CD8-positive, alpha-beta memory T cell (primary cell): ENCODE measurements around the gene RFX7. TPM values are rescaled to one million over a fixed set of nuclear protein-coding genes. Genes with fewer than 3 reads are reported as not detected.
"Not testable (repeated sequence)": the region's sequence is repeated elsewhere in the genome, so short reads cannot be mapped to it uniquely, and the experiment has no call there.

Source experiments
- CTCF ChIA-PET: fragments of 350-600 bp; sonication (Branson Sonifier 250); formaldehyde crosslinking; loops from one replicate; lab custom pipeline; 2021; ENCODE audit warnings: antibody characterized with exemption; lab: Charles Lee
- POLR2A ChIA-PET: fragments of 350-600 bp; sonication (Branson Sonifier 250); formaldehyde crosslinking; loops from one replicate; lab custom pipeline; 2021; ENCODE audit warnings: antibody characterized with exemption; lab: Charles Lee
- DNase-seq, 5 donors: peaks; one replicate each; pipeline versions ENCODE4 v3.0.0 to v3.0.0-alpha.2; 2020 to 2022; ENCODE audit warnings: mixed read lengths in 1 of 5
- H3K27ac ChIP-seq: one replicate; pipeline ENCODE4 v1.7.0; 2013; ENCODE audit warnings: low read depth, mild to moderate bottlenecking, low read length, moderate library complexity
- H3K27me3 ChIP-seq: 2 replicates; pipeline ENCODE4 v1.7.0; 2013; ENCODE audit warnings: low read length, mild to moderate bottlenecking; ENCODE audit not compliant: insufficient read depth, poor library complexity, severe bottlenecking
- H3K36me3 ChIP-seq: 2 replicates; pipeline ENCODE4 v1.7.0; 2013; ENCODE audit warnings: mild to moderate bottlenecking, low read length, moderate library complexity; ENCODE audit not compliant: insufficient read depth
- H3K4me1 ChIP-seq: 2 replicates; pipeline ENCODE4 v1.7.0; 2013; ENCODE audit warnings: mild to moderate bottlenecking, low read length, moderate library complexity; ENCODE audit not compliant: insufficient read depth
- H3K4me3 ChIP-seq: 2 replicates; pipeline ENCODE4 v1.7.0; 2013; ENCODE audit warnings: mild to moderate bottlenecking, low read length
- H3K9me3 ChIP-seq: 2 replicates; pipeline ENCODE4 v1.7.0; 2013; ENCODE audit warnings: mild to moderate bottlenecking, low read length
- H3K27ac Mint-ChIP-seq, 8 donors: one replicate each; pipeline ENCODE4 v1.8.0; 2020 to 2021; ENCODE audit warnings: mixed read lengths in 8 of 8, mild to moderate bottlenecking in 6 of 8, inconsistent platforms in 3 of 8, moderate library complexity in 3 of 8
- H3K27me3 Mint-ChIP-seq, 2 donors: one replicate each; pipeline ENCODE4 v1.8.0; 2020 to 2021; ENCODE audit warnings: mixed read lengths in 2 of 2, mild to moderate bottlenecking in 1 of 2, moderate library complexity in 1 of 2
- H3K36me3 Mint-ChIP-seq, 3 donors: one replicate each; pipeline ENCODE4 v1.8.0; 2020 to 2021; ENCODE audit warnings: mixed read lengths in 3 of 3, inconsistent platforms in 1 of 3, mild to moderate bottlenecking in 1 of 3
- H3K4me1 Mint-ChIP-seq, 3 donors: one replicate each; pipeline ENCODE4 v1.8.0; 2020 to 2021; ENCODE audit warnings: mixed read lengths in 3 of 3, inconsistent platforms in 1 of 3, mild to moderate bottlenecking in 1 of 3
- H3K4me3 Mint-ChIP-seq, 7 donors: one replicate each; pipeline ENCODE4 v1.8.0; 2020 to 2021; ENCODE audit warnings: mixed read lengths in 7 of 7, mild to moderate bottlenecking in 6 of 7, moderate library complexity in 4 of 7, inconsistent platforms in 2 of 7
- H3K9me3 Mint-ChIP-seq, 5 donors: one replicate each; pipeline ENCODE4 v1.8.0; 2020 to 2022; ENCODE audit warnings: mixed read lengths in 5 of 5, mild to moderate bottlenecking in 3 of 5, moderate library complexity in 2 of 5, inconsistent platforms in 1 of 5
- polyA plus RNA-seq: library from polyadenylated mRNA; unstranded; fragments of 300-500 nt; fragmentation: Illumina TruSeq; gene quantifications from one replicate; pipeline ENCODE4 v1.2.3, GENCODE V29; 2021
- total RNA-seq, 2 experiments: library from RNA; stranded (reverse); gene quantifications; one replicate each; pipeline ENCODE4 v1.2.3, GENCODE V29; 2021

Gene RFX7
- total and polyA plus RNA-seq, 3 experiments from 2014 or later = 3.5 to 35.2 (median 30.3) TPM

DNA sequence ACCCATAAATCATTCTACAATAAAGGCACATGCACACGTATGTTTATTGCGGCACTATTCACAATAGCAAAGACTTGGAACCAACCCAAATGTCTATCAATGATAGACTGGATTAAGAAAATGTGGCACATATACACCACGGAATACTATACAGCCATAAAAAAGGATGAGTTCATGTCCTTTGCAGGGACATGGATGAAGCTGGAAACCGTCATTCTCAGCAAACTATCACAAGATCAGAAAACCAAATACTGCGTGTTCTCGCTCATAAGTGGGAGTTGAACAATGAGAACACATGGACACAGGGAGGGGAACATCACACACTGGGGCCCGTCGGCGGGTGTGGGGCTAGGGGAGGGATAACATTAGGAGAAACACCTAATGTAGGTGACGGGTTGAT, 88.4 kb downstream of the RFX7 start:
- H3K4me3 ChIP-seq, DNase-seq, H3K4me3 Mint-ChIP-seq, POLR2A ChIA-PET, H3K27ac ChIP-seq, H3K27me3 ChIP-seq, H3K9me3 ChIP-seq, H3K27me3 Mint-ChIP-seq, H3K4me1 ChIP-seq, H3K36me3 ChIP-seq, CTCF ChIA-PET: not testable (repeated sequence)
- Mint-ChIP-seq H3K4me1 (peaks cover 42 to 67% (median 63%) of the 10 kb centered on the region in 3 donors), H3K27ac (peak overlapping the region in 1 of 8 donors; percentile 10), H3K36me3 (peaks cover 13 to 33% (median 23%) of the 10 kb centered on the region in 3 donors), H3K9me3 (peaks cover 0 to 26% (median 18%) of the 10 kb centered on the region in 5 donors)

DNA sequence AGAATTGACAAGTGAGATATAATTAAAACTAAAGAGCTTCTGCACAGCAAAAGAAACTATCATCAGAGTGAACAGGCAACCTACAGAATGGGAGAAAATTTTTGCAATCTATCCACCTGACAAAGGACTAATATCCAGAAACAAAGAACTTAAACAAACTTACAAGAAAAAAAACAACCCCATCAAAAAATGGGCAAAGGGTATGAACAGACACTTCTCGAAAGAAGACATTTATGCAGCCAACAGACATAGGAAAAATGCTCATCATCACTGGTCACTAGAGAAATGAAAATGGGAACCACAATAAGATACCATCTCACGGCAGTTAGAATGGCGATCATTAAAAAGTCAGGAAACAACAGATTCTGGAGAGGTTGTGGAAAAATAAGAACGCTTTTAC, 88.9 kb downstream of the RFX7 start:
- H3K9me3 Mint-ChIP-seq = peaks cover 0 to 26% (median 18%) of the 10 kb centered on the region in 5 donors
- H3K27me3 Mint-ChIP-seq, H3K4me3 Mint-ChIP-seq, H3K9me3 ChIP-seq, H3K27ac ChIP-seq, H3K4me3 ChIP-seq, CTCF ChIA-PET, H3K36me3 ChIP-seq, H3K27me3 ChIP-seq, POLR2A ChIA-PET, DNase-seq, H3K4me1 ChIP-seq: not testable (repeated sequence)
- H3K27ac Mint-ChIP-seq = peak overlapping the region in 1 of 8 donors; percentile 10
- H3K4me1 Mint-ChIP-seq = peaks cover 40 to 64% (median 61%) of the 10 kb centered on the region in 3 donors
- peaks cover 13 to 33% (median 21%) of the 10 kb centered on the region in 3 donors for H3K36me3 Mint-ChIP-seq

GRCh38 chr15:56150204-56150603, 93.5 kb downstream of the RFX7 start:
- Histone ChIP-seq H3K9me3 (no peaks in the 10 kb centered on the region), H3K4me3 (no peak overlapping the region), H3K36me3 (no peaks in the 10 kb centered on the region), H3K4me1 (no peaks in the 10 kb centered on the region), H3K27ac (no peak overlapping the region), H3K27me3 (no peaks in the 10 kb centered on the region)
- Mint-ChIP-seq H3K27ac (peak overlapping the region in 1 of 8 donors; percentile 82), H3K27me3 (no peaks in the 10 kb centered on the region), H3K4me3 (no peak overlapping the region), H3K4me1 (peaks cover 56 to 78% (median 75%) of the 10 kb centered on the region in 3 donors), H3K9me3 (peaks cover 0 to 21% (median 17%) of the 10 kb centered on the region in 5 donors), H3K36me3 (peaks cover 22 to 35% (median 28%) of the 10 kb centered on the region in 3 donors)
- CTCF ChIA-PET = interaction anchor here (0.9 kb wide), 1 partner anchor 95 kb away, joined by 3 read pairs; no protein-coding TSS in a partner anchor
- no peak for DNase-seq
- POLR2A ChIA-PET = interaction anchor here (0.8 kb wide), 1 partner anchor 34 kb away, joined by 4 read pairs; no protein-coding TSS in a partner anchor

- Mint-ChIP-seq H3K27me3 (no peaks in the 10 kb centered on the region), H3K9me3 (peaks cover 0 to 4% (median 0%) of the 10 kb centered on the region in 5 donors), H3K27ac (no peak overlapping the region), H3K4me3 (no peak overlapping the region), H3K4me1 (peaks cover 45 to 66% (median 62%) of the 10 kb centered on the region in 3 donors), H3K36me3 (peaks cover 12 to 27% (median 21%) of the 10 kb centered on the region in 3 donors)
- POLR2A ChIA-PET = no interaction called here
- Histone ChIP-seq H3K27me3 (no peaks in the 10 kb centered on the region), H3K4me3 (no peak overlapping the region), H3K4me1 (no peaks in the 10 kb centered on the region), H3K36me3 (no peaks in the 10 kb centered on the region), H3K27ac (no peak overlapping the region), H3K9me3 (no peaks in the 10 kb centered on the region)
- no peak for DNase-seq
- CTCF ChIA-PET = interaction anchor here (1.2 kb wide), 1 partner anchor 20 kb away, joined by 4 read pairs; no protein-coding TSS in a partner anchor
Measured at GRCh38 chr15:56148064-56148463, 95.6 kb downstream of the RFX7 start.

DNA sequence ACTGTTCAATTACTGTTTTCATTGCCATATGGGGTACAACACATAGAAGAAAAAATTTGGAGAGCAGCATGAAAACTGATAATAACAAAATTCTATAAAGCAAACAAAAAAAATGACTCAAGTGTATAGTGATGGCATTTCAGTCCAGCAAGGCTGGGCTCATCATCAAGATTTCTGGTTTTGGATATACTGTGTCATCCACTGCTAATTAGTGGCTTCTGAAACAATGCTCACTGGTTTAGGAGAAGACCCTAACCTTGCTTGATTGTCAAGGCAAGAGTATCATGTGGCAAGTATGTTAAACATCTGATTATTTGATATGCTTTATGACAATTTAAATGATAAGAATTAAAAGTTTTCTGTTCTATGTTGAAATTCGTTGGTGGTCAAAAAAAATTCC, 96.9 kb downstream of the RFX7 start:
- no peaks in the 10 kb centered on the region for H3K27me3 Mint-ChIP-seq
- H3K36me3 ChIP-seq = peaks cover 13% of the 10 kb centered on the region
- no peaks in the 10 kb centered on the region for H3K27me3 ChIP-seq
- H3K27ac ChIP-seq = no peak overlapping the region
- H3K9me3 ChIP-seq = no peaks in the 10 kb centered on the region
- H3K27ac Mint-ChIP-seq = no peak overlapping the region
- no peak overlapping the region for H3K4me3 ChIP-seq
- H3K36me3 Mint-ChIP-seq = peaks cover 14 to 39% (median 23%) of the 10 kb centered on the region in 3 donors
- peaks cover 35 to 54% (median 53%) of the 10 kb centered on the region in 3 donors for H3K4me1 Mint-ChIP-seq
- no peak for DNase-seq
- no peak overlapping the region for H3K4me3 Mint-ChIP-seq
- H3K4me1 ChIP-seq = no peaks in the 10 kb centered on the region
- ChIA-PET POLR2A (no interaction called here), CTCF (no interaction called here)
- no peaks in the 10 kb centered on the region for H3K9me3 Mint-ChIP-seq

GRCh38 chr15:56128081-56128480, 115.6 kb downstream of the RFX7 start:
- H3K9me3 ChIP-seq = peaks cover 6% of the 10 kb centered on the region
- no peaks in the 10 kb centered on the region for H3K4me1 ChIP-seq
- H3K4me3 ChIP-seq = no peak overlapping the region
- peaks cover 27 to 37% (median 33%) of the 10 kb centered on the region in 5 donors for H3K9me3 Mint-ChIP-seq
- H3K27me3 ChIP-seq = no peaks in the 10 kb centered on the region
- H3K27ac ChIP-seq = no peak overlapping the region
- no peaks in the 10 kb centered on the region for H3K27me3 Mint-ChIP-seq
- H3K27ac Mint-ChIP-seq = no peak overlapping the region
- CTCF ChIA-PET = no interaction called here
- DNase-seq = no peak
- POLR2A ChIA-PET = no interaction called here
- peaks cover 0 to 10% (median 3%) of the 10 kb centered on the region in 3 donors for H3K4me1 Mint-ChIP-seq
- H3K36me3 ChIP-seq = no peaks in the 10 kb centered on the region
- no peak overlapping the region for H3K4me3 Mint-ChIP-seq
- H3K36me3 Mint-ChIP-seq = peaks cover 45 to 68% (median 66%) of the 10 kb centered on the region in 3 donors

GRCh38 chr15:56126409-56126808, 117.3 kb downstream of the RFX7 start:
- H3K4me3 ChIP-seq = no peak overlapping the region
- DNase-seq = no peak
- no peak overlapping the region for H3K4me3 Mint-ChIP-seq
- H3K27me3 ChIP-seq = no peaks in the 10 kb centered on the region
- ChIA-PET CTCF (no interaction called here), POLR2A (no interaction called here)
- H3K9me3 Mint-ChIP-seq = peaks cover 33 to 38% (median 35%) of the 10 kb centered on the region in 5 donors
- H3K27ac ChIP-seq = no peak overlapping the region
- H3K4me1 ChIP-seq = no peaks in the 10 kb centered on the region
- no peaks in the 10 kb centered on the region for H3K36me3 ChIP-seq
- H3K36me3 Mint-ChIP-seq = peaks cover 46 to 76% (median 75%) of the 10 kb centered on the region in 3 donors
- peaks cover 0 to 10% (median 3%) of the 10 kb centered on the region in 3 donors for H3K4me1 Mint-ChIP-seq
- H3K9me3 ChIP-seq = peaks cover 6% of the 10 kb centered on the region
- no peak overlapping the region for H3K27ac Mint-ChIP-seq
- no peaks in the 10 kb centered on the region for H3K27me3 Mint-ChIP-seq

- H3K4me1 Mint-ChIP-seq = peaks cover 0 to 10% (median 3%) of the 10 kb centered on the region in 3 donors
- POLR2A ChIA-PET = no interaction called here
- Histone ChIP-seq H3K4me3 (no peak overlapping the region), H3K4me1 (no peaks in the 10 kb centered on the region), H3K9me3 (peaks cover 6% of the 10 kb centered on the region), H3K27ac (no peak overlapping the region), H3K36me3 (no peaks in the 10 kb centered on the region), H3K27me3 (no peaks in the 10 kb centered on the region)
- H3K9me3 Mint-ChIP-seq = peaks cover 26 to 37% (median 32%) of the 10 kb centered on the region in 5 donors
- CTCF ChIA-PET = no interaction called here
- H3K36me3 Mint-ChIP-seq = peaks cover 39 to 67% (median 67%) of the 10 kb centered on the region in 3 donors
- no peaks in the 10 kb centered on the region for H3K27me3 Mint-ChIP-seq
- H3K27ac Mint-ChIP-seq = no peak overlapping the region
- DNase-seq = no peak
- no peak overlapping the region for H3K4me3 Mint-ChIP-seq
Measured at GRCh38 chr15:56124391-56124790, 119.3 kb downstream of the RFX7 start.
